ENCODE results near the gene COPS7A.
A peak's percentile ranks its signal among the peaks of the same experiment; 100 is the strongest.
"Not testable (repeated sequence)": the region's sequence is repeated elsewhere in the genome, so short reads cannot be mapped to it uniquely, and the experiment has no call there.

Gene COPS7A

DNA sequence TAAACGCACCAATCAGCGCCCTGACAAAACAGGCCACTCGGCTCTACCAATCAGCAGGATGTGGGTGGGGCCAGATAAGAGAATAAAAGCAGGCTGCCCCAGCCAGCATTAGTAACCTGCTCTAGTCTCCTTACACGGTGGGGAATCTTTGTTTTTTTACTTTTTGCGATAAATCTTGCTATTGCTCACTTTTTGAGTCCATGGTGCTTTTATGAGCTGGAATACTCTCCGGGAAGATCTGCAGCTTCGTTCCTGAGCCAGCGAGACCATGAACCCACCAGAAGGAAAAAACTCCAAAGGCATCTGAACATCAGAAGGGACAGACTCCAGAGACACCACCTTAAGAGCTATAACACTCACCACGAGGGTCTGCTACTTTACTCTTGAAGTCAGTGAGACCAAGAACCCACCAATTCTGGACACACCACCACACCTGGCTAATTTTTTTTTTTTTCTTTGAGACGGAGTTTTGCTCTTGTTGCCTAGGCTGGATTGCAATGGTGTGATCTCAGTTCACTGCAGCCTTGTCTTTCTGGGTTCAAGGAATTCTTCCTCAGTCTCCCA is 6.9 kb upstream of the COPS7A start:
- no peak for DNase-seq (ENCODE audit: low read depth in 1 of 2, low spot score in 1 of 2)
- TF ChIP-seq JUND (IDR thresholded peaks at IDR 0.05; ENCODE audit: low read depth): no peak
- in situ Hi-C loops (cut with HindIII; ENCODE audit: low pct_unique_long_range_greater_than_20kb, low sequenced_read_pairs): no loop called here

DNA sequence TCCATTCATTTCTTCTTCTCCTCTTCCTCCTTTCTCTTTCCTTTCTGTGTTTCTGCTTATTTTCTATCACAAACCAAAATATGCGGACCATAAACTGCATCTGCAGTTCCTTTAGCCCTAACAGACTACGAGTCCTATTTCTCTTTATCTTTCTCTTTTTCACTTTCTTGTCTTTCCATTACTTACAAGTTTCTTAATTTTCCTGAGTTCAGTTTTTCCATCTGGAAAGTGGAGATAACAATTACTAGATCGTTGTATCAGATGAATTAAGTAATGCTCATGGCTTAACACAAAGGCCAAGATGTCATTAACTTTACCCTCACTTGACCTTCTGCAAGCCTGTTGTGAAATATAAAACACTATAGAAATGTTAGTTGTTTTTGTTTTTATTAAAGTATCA is 983 bp upstream of the COPS7A start:
- no peak for DNase-seq (ENCODE audit: low read depth in 1 of 2, low spot score in 1 of 2)
- in situ Hi-C loops (cut with HindIII; ENCODE audit: low pct_unique_long_range_greater_than_20kb, low sequenced_read_pairs): no loop called here
- no peak for TF ChIP-seq JUND (IDR thresholded peaks at IDR 0.05; ENCODE audit: low read depth)

DNA sequence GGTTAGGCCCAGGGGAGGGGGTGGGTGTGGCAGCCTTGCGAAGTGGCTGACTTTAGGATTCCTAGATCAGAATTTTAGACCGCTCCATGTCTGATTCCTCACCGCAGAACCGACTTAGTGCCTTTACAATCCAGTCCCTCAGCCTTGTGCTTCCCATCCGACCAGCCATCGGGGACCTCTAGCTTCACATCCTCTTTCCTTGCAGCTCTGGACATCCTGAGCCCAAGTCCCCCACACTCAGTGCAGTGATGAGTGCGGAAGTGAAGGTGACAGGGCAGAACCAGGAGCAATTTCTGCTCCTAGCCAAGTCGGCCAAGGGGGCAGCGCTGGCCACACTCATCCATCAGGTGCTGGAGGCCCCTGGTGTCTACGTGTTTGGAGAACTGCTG is 557 bp downstream of the COPS7A start:
- no peak for TF ChIP-seq JUND (IDR thresholded peaks at IDR 0.05; ENCODE audit: low read depth)
- in situ Hi-C loops (cut with HindIII; ENCODE audit: low pct_unique_long_range_greater_than_20kb, low sequenced_read_pairs): no loop called here
- no peak for DNase-seq (ENCODE audit: low read depth in 1 of 2, low spot score in 1 of 2)

DNA sequence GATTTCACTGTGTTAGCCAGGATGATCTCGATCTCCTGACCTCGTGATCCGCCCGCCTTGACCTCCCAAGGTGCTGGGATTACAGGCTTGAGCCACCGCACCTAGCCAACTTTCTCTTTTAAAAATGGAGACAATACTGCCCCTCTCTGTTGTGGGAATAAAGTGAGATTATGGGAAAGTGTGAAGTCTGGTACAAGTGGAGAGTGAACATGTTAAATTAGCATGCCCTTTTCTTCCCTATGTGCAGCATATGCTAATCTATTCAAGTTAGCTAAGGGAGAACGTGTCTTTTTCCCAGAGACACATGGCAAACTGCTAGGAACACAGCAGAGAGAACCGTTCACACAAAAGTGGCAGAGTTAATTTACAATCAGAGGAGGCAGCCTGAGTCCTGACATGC is 1.5 kb downstream of the COPS7A start:
- no peak for DNase-seq (ENCODE audit: low read depth in 1 of 2, low spot score in 1 of 2)
- no peak for TF ChIP-seq JUND (IDR thresholded peaks at IDR 0.05; ENCODE audit: low read depth)
- in situ Hi-C loops (cut with HindIII; ENCODE audit: low pct_unique_long_range_greater_than_20kb, low sequenced_read_pairs): no loop called here

DNA sequence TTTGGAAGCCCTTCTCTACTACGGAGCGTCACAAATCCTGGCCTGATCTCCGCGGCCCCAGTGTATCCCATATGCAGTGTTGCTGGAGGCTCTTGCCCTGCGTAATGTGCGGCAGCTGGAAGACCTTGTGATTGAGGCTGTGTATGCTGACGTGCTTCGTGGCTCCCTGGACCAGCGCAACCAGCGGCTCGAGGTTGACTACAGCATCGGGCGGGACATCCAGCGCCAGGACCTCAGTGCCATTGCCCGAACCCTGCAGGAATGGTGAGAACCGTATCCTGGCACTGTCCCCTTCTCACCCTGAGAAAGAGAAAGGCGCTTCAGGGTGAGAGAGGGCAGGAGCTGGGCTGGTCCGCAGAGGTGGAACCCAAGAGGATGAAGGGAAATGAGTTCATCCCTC is 5.3 kb downstream of the COPS7A start:
- DNase-seq (ENCODE audit: low read depth in 1 of 2, low spot score in 1 of 2): no peak
- TF ChIP-seq JUND (IDR thresholded peaks at IDR 0.05; ENCODE audit: low read depth): no peak
- in situ Hi-C loops (cut with HindIII; ENCODE audit: low pct_unique_long_range_greater_than_20kb, low sequenced_read_pairs): no loop called here

DNA sequence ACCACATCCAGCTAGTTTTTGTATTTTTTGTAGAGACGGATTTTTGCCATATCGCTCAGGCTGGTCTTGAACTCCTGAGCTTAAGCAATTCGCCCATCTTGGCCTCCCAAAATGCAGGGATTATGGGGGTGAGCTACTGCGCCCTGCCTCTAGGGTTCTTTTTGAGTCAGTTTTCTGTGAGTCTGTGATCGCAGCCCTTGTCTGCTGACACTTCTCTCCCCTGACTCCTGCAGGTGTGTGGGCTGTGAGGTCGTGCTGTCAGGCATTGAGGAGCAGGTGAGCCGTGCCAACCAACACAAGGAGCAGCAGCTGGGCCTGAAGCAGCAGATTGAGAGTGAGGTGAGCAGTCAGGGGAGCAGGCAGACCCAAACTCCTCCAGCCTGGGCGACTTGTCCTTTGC is 6.3 kb downstream of the COPS7A start:
- in situ Hi-C loops (cut with HindIII; ENCODE audit: low pct_unique_long_range_greater_than_20kb, low sequenced_read_pairs): no loop called here
- DNase-seq (ENCODE audit: low read depth in 1 of 2, low spot score in 1 of 2): no peak
- TF ChIP-seq JUND (IDR thresholded peaks at IDR 0.05; ENCODE audit: low read depth): no peak

DNA sequence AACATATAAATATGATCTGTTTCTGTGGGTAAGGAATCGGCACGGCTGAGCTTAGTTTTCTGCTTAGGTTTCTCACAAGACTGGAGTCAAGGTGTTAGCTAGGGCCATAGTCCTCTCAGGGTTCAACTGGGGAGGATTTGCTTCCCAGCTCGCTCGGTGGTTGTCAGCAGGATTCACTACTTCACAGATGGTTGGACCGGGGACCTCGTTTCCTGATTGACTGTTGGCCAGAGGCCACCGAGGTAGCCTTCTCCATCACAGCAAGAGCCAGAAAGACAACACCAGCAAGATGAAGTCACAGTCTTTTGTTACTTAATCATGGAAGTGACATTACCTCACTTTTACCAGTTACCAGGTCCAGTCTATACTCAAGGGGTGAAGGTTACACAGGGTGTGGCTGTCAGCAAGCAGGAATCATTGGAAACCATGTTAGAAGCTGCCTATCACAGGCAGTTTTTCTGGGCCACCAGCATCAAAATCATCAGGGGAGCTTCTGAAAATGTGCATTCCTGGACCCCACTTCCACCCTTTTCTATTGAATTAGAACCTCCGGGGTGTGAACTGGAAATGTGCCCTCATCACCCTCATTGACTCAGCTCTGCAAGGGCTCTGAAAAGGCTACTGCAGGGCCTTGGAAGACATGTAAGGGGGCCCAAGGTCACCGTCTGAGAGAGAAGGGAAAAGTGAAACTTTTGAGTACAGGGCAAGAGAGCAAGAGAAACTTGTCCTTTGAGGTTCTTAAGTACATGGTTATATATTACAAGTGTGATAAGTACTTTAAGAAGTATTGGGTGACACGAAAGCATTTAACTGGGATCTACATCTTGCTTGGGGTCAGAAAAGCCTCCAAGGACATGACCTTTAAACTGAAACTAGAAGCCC is 10.9 kb downstream of the COPS7A start:
- in situ Hi-C loops (cut with HindIII; ENCODE audit: low pct_unique_long_range_greater_than_20kb, low sequenced_read_pairs): no loop called here
- no peak for DNase-seq (ENCODE audit: low read depth in 1 of 2, low spot score in 1 of 2)
- TF ChIP-seq JUND (IDR thresholded peaks at IDR 0.05; ENCODE audit: low read depth): no peak

DNA sequence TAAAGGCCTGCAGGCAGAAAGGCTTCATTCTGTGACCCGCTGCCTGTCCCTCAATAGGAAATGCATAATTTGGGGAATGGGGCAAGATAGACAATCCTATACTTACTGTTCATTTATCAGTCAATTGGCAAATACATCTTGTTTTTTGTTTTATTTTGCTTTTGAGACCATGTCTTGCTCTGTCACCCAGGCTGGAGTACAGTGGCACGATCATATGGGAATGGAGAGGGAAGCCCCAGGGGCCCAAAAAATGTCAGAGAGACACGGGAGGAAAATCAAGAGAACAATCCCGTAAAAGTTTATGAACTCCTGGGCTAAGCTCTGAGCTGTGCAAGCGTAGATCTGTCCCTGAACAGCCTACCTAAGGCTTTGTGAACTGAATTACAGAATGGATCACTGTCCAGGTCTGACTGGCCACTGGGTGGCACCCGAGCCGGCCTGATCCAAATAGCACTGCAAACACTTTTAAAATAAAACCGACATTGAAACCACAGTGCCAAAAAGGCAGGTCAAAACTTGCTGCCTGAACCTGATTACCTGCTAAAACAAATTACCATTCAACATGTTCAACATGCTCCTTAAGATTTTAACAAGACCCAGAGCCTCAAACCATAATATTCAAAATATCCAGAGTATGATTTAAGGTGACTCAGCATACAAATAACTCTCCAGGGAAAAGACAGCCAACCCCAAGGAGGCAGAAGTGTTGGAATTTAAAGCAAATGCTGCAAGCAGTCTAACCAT is 11.8 kb downstream of the COPS7A start:
- in situ Hi-C loops (cut with HindIII; ENCODE audit: low pct_unique_long_range_greater_than_20kb, low sequenced_read_pairs): no loop called here
- TF ChIP-seq JUND (IDR thresholded peaks at IDR 0.05; ENCODE audit: low read depth): no peak
- peak in 1 of 2 experiments; percentile 70 for DNase-seq (ENCODE audit: low read depth in 1 of 2, low spot score in 1 of 2)

DNA sequence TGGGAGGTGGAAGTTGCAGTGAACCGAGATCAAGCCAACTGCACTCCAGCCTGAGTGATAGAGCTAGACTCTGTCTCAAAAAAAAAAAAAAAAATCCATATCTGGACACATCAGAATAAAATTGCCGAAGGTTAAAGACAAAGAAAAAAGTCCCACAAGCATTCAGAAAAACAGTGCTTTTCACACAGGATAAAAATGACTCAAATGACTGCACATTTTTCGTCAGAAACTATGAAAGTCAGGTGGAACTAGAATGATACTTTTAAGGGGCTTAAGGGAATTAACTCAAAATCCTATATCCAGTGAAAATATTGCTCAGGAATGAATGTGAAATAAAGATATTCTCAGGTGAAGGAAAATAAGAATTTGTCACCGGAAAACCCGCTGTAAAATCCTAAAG is 12.9 kb downstream of the COPS7A start:
- no peak for TF ChIP-seq JUND (IDR thresholded peaks at IDR 0.05; ENCODE audit: low read depth)
- DNase-seq (ENCODE audit: low read depth in 1 of 2, low spot score in 1 of 2): no peak
- in situ Hi-C loops (cut with HindIII; ENCODE audit: low pct_unique_long_range_greater_than_20kb, low sequenced_read_pairs): no loop called here

DNA sequence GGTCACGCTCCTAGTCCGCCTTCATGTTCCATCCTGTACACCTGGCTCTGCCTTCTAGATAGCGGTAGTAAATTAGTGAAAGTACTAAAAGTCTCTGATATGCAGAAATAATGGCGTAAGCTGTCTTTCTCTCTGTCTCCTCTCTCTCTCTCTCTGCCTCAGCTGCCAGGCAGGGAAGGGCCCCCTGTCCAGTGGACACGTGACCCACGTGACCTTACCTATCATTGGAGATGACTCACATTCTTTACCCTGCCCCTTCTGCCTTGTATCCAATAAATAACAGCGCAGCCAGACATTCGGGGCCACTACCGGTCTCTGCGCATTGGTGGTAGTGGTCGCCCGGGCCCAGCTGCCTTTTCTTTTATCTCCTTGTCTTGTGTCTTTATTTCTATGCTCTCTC is 18.2 kb downstream of the COPS7A start:
- in situ Hi-C loops (cut with HindIII; ENCODE audit: low pct_unique_long_range_greater_than_20kb, low sequenced_read_pairs); DNase-seq (ENCODE audit: low read depth in 1 of 2, low spot score in 1 of 2): not testable (repeated sequence)

DNA sequence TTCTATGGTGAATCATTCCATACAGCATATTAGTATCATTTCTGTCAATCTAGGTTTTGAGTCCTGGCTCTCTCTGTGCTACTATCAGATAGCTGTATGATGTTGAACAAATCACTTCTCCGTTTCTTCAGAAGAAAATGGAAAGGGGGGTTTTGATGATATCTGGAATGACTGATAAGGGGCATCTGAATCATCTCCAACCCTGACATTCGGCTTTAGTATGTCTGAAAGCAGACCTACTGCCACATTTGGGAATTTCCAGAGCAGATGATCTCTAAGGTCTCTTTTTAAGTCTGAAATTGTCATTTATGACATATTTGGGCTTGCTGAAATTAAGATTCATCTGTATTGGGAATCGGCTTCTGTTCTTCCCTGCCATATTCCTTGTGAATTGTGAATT is 19.0 kb downstream of the COPS7A start:
- in situ Hi-C loops (cut with HindIII; ENCODE audit: low pct_unique_long_range_greater_than_20kb, low sequenced_read_pairs): no loop called here
- no peak for TF ChIP-seq JUND (IDR thresholded peaks at IDR 0.05; ENCODE audit: low read depth)
- no peak for DNase-seq (ENCODE audit: low read depth in 1 of 2, low spot score in 1 of 2)

DNA sequence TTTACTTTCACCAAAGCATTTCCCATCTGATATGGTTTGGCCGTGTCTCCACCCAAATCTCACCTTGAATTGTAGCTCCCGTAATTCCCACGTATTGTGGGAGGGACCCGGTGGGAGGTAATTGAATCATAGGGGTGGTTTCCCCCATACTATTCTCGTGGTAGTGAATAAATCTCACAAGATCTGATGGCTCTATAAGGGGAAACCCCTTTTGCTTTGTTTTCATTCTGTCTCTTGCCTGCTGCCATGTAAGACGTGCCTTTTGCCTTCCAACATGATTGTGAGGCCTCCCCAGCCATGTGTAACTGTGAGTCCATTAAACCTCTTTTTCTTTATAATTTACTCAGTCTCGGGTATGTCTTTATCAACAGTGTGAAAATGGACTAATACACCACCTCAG is 19.5 kb downstream of the COPS7A start:
- in situ Hi-C loops (cut with HindIII; ENCODE audit: low pct_unique_long_range_greater_than_20kb, low sequenced_read_pairs); DNase-seq (ENCODE audit: low read depth in 1 of 2, low spot score in 1 of 2): not testable (repeated sequence)

Measured in T47D (cell line).